ENCODE results near the gene RAB22A. TPM values are rescaled to one million over a fixed set of nuclear protein-coding genes. Genes with fewer than 3 reads are reported as not detected.

Gene RAB22A
- total RNA-seq, 1 donor from 2014 or later, result 7.9 TPM

DNA sequence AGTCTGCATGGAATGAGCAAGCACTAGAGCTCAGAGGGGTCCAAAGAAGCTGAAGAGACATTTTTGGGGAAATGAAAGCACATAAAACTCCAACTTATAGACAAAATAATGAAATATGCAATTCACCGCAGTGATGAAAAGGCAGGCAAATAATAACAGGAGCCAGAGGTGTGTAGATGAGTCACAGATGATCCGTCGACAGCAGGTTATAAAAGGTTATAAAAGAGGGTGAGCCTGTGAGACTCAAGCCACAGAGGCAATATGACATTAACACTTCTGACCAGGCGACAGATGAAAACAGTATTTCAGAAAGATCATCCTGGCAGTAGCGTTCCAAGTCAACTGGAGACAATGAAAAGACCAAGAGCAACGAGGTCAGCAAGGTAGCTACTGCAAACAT is 45.2 kb upstream of the RAB22A start:
- Mint-ChIP-seq H3K36me3 (peaks cover 10% of the 10 kb centered on the region), H3K4me1 (no peaks in the 10 kb centered on the region), H3K27ac (no peak overlapping the region), H3K27me3 (ENCODE audit: insufficient read depth, low read depth) (no peaks in the 10 kb centered on the region), H3K4me3 (no peak overlapping the region), H3K9me3 (no peaks in the 10 kb centered on the region)
- Histone ChIP-seq H3F3A (ENCODE audit: low read depth) (no peaks in the 10 kb centered on the region), H3K27ac (no peak overlapping the region), H4K20me1 (ENCODE audit: low read depth) (no peaks in the 10 kb centered on the region), H3K79me2 (ENCODE audit: low read depth) (no peaks in the 10 kb centered on the region), H3K4me2 (no peak overlapping the region), H3K9ac (no peak overlapping the region), H3K9me3 (ENCODE audit: low read depth) (no peaks in the 10 kb centered on the region), H3K36me3 (no peaks in the 10 kb centered on the region), H3K4me1 (no peaks in the 10 kb centered on the region), H3K27me3 (no peaks in the 10 kb centered on the region), H3K4me3 (no peak overlapping the region), H2AFZ (replicated peaks) (no peak overlapping the region)
- no peak for DNase-seq (ENCODE audit: low spot score)
- TF ChIP-seq, protein P1, sequence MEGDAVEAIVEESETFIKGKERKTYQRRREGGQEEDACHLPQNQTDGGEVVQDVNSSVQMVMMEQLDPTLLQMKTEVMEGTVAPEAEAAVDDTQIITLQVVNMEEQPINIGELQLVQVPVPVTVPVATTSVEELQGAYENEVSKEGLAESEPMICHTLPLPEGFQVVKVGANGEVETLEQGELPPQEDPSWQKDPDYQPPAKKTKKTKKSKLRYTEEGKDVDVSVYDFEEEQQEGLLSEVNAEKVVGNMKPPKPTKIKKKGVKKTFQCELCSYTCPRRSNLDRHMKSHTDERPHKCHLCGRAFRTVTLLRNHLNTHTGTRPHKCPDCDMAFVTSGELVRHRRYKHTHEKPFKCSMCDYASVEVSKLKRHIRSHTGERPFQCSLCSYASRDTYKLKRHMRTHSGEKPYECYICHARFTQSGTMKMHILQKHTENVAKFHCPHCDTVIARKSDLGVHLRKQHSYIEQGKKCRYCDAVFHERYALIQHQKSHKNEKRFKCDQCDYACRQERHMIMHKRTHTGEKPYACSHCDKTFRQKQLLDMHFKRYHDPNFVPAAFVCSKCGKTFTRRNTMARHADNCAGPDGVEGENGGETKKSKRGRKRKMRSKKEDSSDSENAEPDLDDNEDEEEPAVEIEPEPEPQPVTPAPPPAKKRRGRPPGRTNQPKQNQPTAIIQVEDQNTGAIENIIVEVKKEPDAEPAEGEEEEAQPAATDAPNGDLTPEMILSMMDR (IDR thresholded peaks at IDR 0.05), result no peak
- TF ChIP-seq EZH2 (IDR thresholded peaks at IDR 0.05), result no peak
- TF ChIP-seq EZH2phosphoT487 (IDR thresholded peaks at IDR 0.05), result no peak

DNA sequence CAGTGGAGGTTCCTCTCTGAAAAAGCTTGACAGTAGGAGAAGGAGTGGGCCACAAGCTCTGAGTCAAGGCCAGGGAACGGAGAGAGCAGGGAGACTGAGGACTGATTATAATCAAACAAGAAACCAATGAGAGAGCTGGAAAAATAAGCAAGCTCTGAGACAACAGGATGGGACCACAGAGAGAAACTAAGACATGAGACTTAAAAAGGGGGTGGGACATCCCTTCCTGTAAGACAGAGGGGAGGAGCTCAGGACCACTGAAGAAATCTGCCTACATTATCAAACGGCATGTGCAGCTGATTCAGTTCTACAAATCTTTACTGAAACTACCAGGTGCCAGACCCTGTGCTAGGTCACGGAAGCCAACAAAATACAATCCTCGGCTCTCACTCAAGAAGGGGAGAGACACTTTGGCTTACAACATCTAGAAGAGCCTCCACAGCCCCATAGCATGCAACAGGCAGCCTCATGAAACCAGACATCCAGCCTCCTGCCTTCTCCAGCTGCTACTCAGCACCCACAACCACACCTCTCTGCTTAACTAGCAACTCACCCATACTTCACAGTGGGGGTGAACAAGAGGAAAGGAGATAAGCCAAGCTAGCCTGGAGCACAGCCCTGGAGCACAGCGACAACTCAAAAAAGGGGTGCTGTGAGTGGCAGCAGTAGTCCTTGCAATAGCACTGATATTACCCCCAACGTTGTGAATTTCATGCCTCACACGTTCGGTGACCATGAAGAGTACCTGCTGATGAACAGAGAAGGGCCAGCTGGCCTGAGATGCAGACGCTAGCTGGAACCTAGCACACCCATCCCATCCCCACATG is 41.9 kb upstream of the RAB22A start:
- no peaks in the 10 kb centered on the region for H3K27me3 Mint-ChIP-seq (ENCODE audit: insufficient read depth, low read depth)

DNA sequence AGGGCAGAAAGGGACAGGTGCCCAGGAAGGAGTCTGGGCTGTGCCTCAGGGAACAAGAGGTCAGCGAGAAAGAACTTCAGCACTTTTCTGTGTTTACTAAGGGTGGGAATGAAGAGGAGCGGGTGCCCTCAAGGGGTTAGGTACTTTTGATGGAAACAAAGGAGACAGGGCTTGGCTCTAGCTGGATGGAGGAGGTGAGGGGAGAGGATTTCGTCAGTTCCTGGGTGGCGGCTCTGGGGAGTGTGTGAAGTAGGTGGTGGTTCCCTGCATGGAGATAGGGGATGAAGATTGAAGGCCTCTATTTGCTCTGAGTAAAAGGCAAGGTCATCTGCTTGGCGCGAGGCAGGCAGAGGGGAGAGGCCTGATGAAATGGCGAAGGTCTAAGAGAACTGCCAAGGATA is 41.1 kb upstream of the RAB22A start:
- no peaks in the 10 kb centered on the region for H3K27me3 Mint-ChIP-seq (ENCODE audit: insufficient read depth, low read depth)
- Histone ChIP-seq H3K9me3 (ENCODE audit: low read depth) (no peaks in the 10 kb centered on the region), H2AFZ (replicated peaks) (no peak overlapping the region), H4K20me1 (ENCODE audit: low read depth) (no peaks in the 10 kb centered on the region), H3K79me2 (ENCODE audit: low read depth) (no peaks in the 10 kb centered on the region), H3K9ac (no peak overlapping the region), H3K27me3 (no peaks in the 10 kb centered on the region), H3K4me1 (no peaks in the 10 kb centered on the region), H3K27ac (no peak overlapping the region), H3K36me3 (peaks cover 6% of the 10 kb centered on the region), H3F3A (ENCODE audit: low read depth) (no peaks in the 10 kb centered on the region), H3K4me3 (no peak overlapping the region), H3K4me2 (no peak overlapping the region)
- TF ChIP-seq EZH2 (IDR thresholded peaks at IDR 0.05), result no peak
- TF ChIP-seq EZH2phosphoT487 (IDR thresholded peaks at IDR 0.05), result no peak
- TF ChIP-seq, protein P1 (IDR thresholded peaks at IDR 0.05), result no peak
- H3K4me1 Mint-ChIP-seq, result no peaks in the 10 kb centered on the region
- peaks cover 2% of the 10 kb centered on the region for H3K9me3 Mint-ChIP-seq
- H3K27ac Mint-ChIP-seq, result no peak overlapping the region
- H3K4me3 Mint-ChIP-seq, result no peak overlapping the region
- peaks cover 16% of the 10 kb centered on the region for H3K36me3 Mint-ChIP-seq
- DNase-seq (ENCODE audit: low spot score), result no peak

More for the DNA sequence above, 41.9 kb upstream of the RAB22A start:
- H3K27ac ChIP-seq, result no peak overlapping the region
- TF ChIP-seq EZH2 (IDR thresholded peaks at IDR 0.05) (no peak), EZH2phosphoT487 (IDR thresholded peaks at IDR 0.05) (no peak)
- TF ChIP-seq, protein P1 (IDR thresholded peaks at IDR 0.05), result no peak
- H3K4me1 ChIP-seq, result no peaks in the 10 kb centered on the region
- no peaks in the 10 kb centered on the region for H3K27me3 ChIP-seq
- H3F3A ChIP-seq (ENCODE audit: low read depth), result no peaks in the 10 kb centered on the region
- H4K20me1 ChIP-seq (ENCODE audit: low read depth), result no peaks in the 10 kb centered on the region
- Mint-ChIP-seq H3K9me3 (no peaks in the 10 kb centered on the region), H3K4me1 (no peaks in the 10 kb centered on the region), H3K36me3 (peaks cover 14% of the 10 kb centered on the region), H3K4me3 (no peak overlapping the region), H3K27ac (no peak overlapping the region)
- H2AFZ ChIP-seq (replicated peaks), result no peak overlapping the region
- H3K79me2 ChIP-seq (ENCODE audit: low read depth), result no peaks in the 10 kb centered on the region
- H3K9ac ChIP-seq, result no peak overlapping the region
- no peak overlapping the region for H3K4me3 ChIP-seq
- H3K36me3 ChIP-seq, result peaks cover 6% of the 10 kb centered on the region
- DNase-seq (ENCODE audit: low spot score), result no peak
- H3K4me2 ChIP-seq, result no peak overlapping the region
- no peaks in the 10 kb centered on the region for H3K9me3 ChIP-seq (ENCODE audit: low read depth)
